ENCODE measurements around the gene LRP1B. TPM values are rescaled to one million over a fixed set of nuclear protein-coding genes. Genes with fewer than 3 reads are reported as not detected.

The LRP1B gene
- total and polyA plus RNA-seq, 2 of the 8 experiments (the other 6 are each of a cell fraction or from before 2014, with no cell fraction given) = 0.03 TPM; not detected in 1

DNA sequence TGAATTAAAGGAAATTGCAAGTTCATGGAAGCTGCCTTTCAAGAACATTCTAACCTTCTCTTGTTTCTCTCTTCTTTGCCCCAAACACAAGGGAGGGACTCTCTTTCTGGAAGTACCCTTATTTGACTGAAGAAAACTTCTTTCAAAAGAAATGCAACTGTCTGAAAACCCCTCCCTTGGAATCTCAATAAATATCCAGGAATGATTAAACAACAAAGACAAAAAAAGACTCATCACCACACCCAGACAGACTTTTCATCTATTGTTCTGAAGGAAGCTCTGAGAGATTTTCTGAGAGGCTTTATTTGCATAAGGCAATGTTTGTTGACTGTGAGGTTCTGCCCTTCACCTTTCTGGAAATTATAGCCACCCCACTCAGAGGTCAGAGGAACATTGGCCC is 1260.9 kb downstream of the LRP1B start:
- H3K9me3 ChIP-seq (ENCODE audit: insufficient read depth in 2 of 2, low read depth in 1 of 2, low read length in 1 of 2) = peaks cover 4 to 7% of the 10 kb centered on the region in 2 experiments

More for the DNA sequence above, 1260.9 kb downstream of the LRP1B start:
- Histone ChIP-seq H3K27ac (ENCODE audit: low read depth, low read length) (no peak overlapping the region), H3K79me1 (ENCODE audit: low read depth, low read length) (no peaks in the 10 kb centered on the region), H3K36me3 (ENCODE audit: control insufficient read depth in 2 of 4, insufficient read depth in 4 of 4, low read length in 3 of 4) (peaks cover 0 to 3% (median 0%) of the 10 kb centered on the region in 4 experiments; a peak in 2 of 8 replicates), H4K8ac (ENCODE audit: extremely low read depth, insufficient read depth, low read length) (no peak overlapping the region), H2AK5ac (ENCODE audit: low read depth, low read length) (no peak overlapping the region), H3K4me2 (ENCODE audit: insufficient read depth in 1 of 2, low read depth in 2 of 2, low read length in 2 of 2) (no peak overlapping the region), H4K5ac (ENCODE audit: insufficient read length, low read depth, low read length) (no peak overlapping the region), H3K4ac (replicated peaks; ENCODE audit: insufficient read length, low read depth, low read length) (no peak overlapping the region), H3K27me3 (replicated peaks in 1 of 4; ENCODE audit: control insufficient read depth in 3 of 4, extremely low read depth in 1 of 4, insufficient read depth in 3 of 4, low read length in 3 of 4) (no peaks in the 10 kb centered on the region), H4K20me1 (replicated peaks in 1 of 2; ENCODE audit: control insufficient read depth in 1 of 2, insufficient read depth in 2 of 2, low read length in 2 of 2) (no peaks in the 10 kb centered on the region), H3K18ac (ENCODE audit: extremely low read depth, low read length) (no peak overlapping the region), H2AFZ (ENCODE audit: low read length) (no peak overlapping the region), H3K23me2 (ENCODE audit: low read depth, low read length) (no peaks in the 10 kb centered on the region; the same call in 1 of the 2 replicates), H3K23ac (ENCODE audit: insufficient read length) (no peak overlapping the region), H3K79me2 (ENCODE audit: control insufficient read depth in 1 of 2, insufficient read depth in 2 of 2, low read length in 2 of 2) (no peaks in the 10 kb centered on the region), H4K91ac (replicated peaks; ENCODE audit: insufficient read length, low read length) (no peak overlapping the region), H3K14ac (ENCODE audit: insufficient read length) (no peak overlapping the region), H2BK15ac (ENCODE audit: low read length) (no peak overlapping the region), H2BK12ac (ENCODE audit: low read depth, low read length) (no peak overlapping the region), H2BK20ac (ENCODE audit: low read length) (no peak overlapping the region), H3K4me1 (replicated peaks in 1 of 4; ENCODE audit: control insufficient read depth in 3 of 4, insufficient read depth in 4 of 4, low read length in 3 of 4) (no peaks in the 10 kb centered on the region), H3K9ac (replicated peaks in 1 of 4; ENCODE audit: extremely low read depth in 1 of 4, low read depth in 3 of 4, low read length in 3 of 4) (no peak overlapping the region), H2BK5ac (ENCODE audit: low read depth, low read length) (no peak overlapping the region), H3K4me3 (ENCODE audit: extremely low read depth in 1 of 4, insufficient read depth in 2 of 4, low read depth in 3 of 4, low read length in 4 of 4) (no peak overlapping the region), H2BK120ac (replicated peaks; ENCODE audit: low read depth, low read length) (no peak overlapping the region), H3K56ac (replicated peaks; ENCODE audit: insufficient read length, low read depth, low read length) (no peak overlapping the region)
- FAIRE-seq (no peak), DNase-seq (ENCODE audit: low read depth in 1 of 2, low spot score in 2 of 2) (no peak)
- CTCF ChIA-PET (ENCODE audit: partially characterized antibody) = interaction anchor here (0.6 to 1.0 kb wide), 3 partner anchors 21 to 444 kb away, joined by 3 read pairs; no protein-coding TSS in a partner anchor
- TF ChIP-seq JUND (IDR thresholded peaks at IDR 0.05; ENCODE audit: low read length) = no peak
- no peak for TF ChIP-seq YY1 (IDR thresholded peaks at IDR 0.05; ENCODE audit: low read depth, low read length)
- TF ChIP-seq, protein P1, sequence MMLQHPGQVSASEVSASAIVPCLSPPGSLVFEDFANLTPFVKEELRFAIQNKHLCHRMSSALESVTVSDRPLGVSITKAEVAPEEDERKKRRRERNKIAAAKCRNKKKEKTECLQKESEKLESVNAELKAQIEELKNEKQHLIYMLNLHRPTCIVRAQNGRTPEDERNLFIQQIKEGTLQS (IDR thresholded peaks at IDR 0.05; ENCODE audit: insufficient read depth, low read depth, low read length) = no peak
- TF ChIP-seq SIX5 (IDR thresholded peaks at IDR 0.05; ENCODE audit: low read depth, low read length) = no peak
- TF ChIP-seq, protein P2, sequence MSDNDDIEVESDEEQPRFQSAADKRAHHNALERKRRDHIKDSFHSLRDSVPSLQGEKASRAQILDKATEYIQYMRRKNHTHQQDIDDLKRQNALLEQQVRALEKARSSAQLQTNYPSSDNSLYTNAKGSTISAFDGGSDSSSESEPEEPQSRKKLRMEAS (IDR thresholded peaks at IDR 0.05) = no peak
- TF ChIP-seq TEAD4 (IDR thresholded peaks at IDR 0.05; ENCODE audit: low read depth, low read length) = no peak
- no peak for TF ChIP-seq KDM1A (IDR thresholded peaks at IDR 0.05; ENCODE audit: borderline replicate concordance, low read length)
- no peak for TF ChIP-seq TBP (IDR thresholded peaks at IDR 0.05; ENCODE audit: low read depth, low read length)
- no peak for TF ChIP-seq CREB1 (IDR thresholded peaks at IDR 0.05)
- no peak for TF ChIP-seq TAF1 (IDR thresholded peaks at IDR 0.05; ENCODE audit: low read depth, low read length)
- POLR2A ChIA-PET (ENCODE audit: partially characterized antibody) = no interaction called here

Measured in H1 (cell line).